Right atrium auricular region (tissue), 2 donors: ENCODE results near the gene CSKMT. TPM values are rescaled to one million over a fixed set of nuclear protein-coding genes. Genes with fewer than 3 reads are reported as not detected.
A peak's percentile ranks its signal among the peaks of the same experiment; 100 is the strongest.

Experiments
- DNase-seq: peaks from one replicate; pipeline ENCODE4 v3.0.0-alpha.2; 2019; ENCODE audit warnings: low spot score
- H3K27ac ChIP-seq, 2 donors: fragments of 200-600 bp; sonication (generic); 1 replicate in 1 of 2; 2 replicates in 1 of 2; pipeline ENCODE4 v1.5.1; 2016 to 2019
- H3K27me3 ChIP-seq, 2 donors: fragments of 200-600 bp; sonication (generic); one replicate each; pipeline versions ENCODE4 v1.5.1 to v1.6.0; 2017 to 2019
- H3K36me3 ChIP-seq: fragments of 200-600 bp; sonication (generic); one replicate; pipeline ENCODE4 v1.5.1; 2016
- H3K4me1 ChIP-seq, 2 donors: fragments of 200-600 bp; sonication (generic); one replicate each; pipeline versions ENCODE4 v1.5.1 to v1.6.0; 2017 to 2019
- H3K4me3 ChIP-seq, 2 donors: fragments of 200-600 bp; sonication (generic); 1 replicate in 1 of 2; 2 replicates in 1 of 2; pipeline ENCODE4 v1.5.1; 2017 to 2019; ENCODE audit warnings: mild to moderate bottlenecking in 1 of 2, moderate library complexity in 1 of 2
- H3K9me3 ChIP-seq, 2 donors: fragments of 200-600 bp; sonication (generic); one replicate each; pipeline ENCODE4 v1.5.1; 2019
- total RNA-seq, 2 donors: library from RNA; depleted of rRNA; stranded (reverse); fragments of >200 nt; gene quantifications; one replicate each; pipeline ENCODE4 v1.1.0, GENCODE V29; 2016
- TF ChIP-seq, protein P1 (sequence below), 2 donors: fragments of 200-600 bp; sonication (generic); IDR thresholded peaks; one replicate each; pipeline ENCODE4 v1.5.1; 2019; ENCODE audit warnings: antibody characterized with exemption in 2 of 2

Gene CSKMT
- total RNA-seq, 2 donors from 2014 or later, result 0.41 to 3.7 TPM

DNA sequence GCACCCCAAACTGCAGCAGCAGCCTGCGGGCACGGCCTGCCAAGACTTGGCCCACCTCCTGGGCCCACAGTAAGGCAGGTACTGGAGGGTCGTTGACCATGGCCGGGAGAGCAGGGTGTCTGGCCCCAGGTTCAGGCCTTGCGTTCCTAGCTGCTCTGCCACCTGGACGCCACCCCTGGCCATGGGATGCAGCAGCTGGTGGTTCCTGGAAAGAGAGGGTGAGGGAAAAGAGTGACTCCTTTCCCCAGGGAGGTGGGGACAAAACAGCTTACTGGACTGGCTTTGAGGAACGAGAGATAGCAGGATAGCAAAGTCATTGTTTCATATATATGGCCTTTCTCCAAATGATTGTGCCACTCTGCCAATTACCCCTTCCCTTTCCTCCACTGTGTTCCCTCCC is 40.3 kb downstream of the CSKMT start:
- no peak for DNase-seq
- TF ChIP-seq, protein P1, sequence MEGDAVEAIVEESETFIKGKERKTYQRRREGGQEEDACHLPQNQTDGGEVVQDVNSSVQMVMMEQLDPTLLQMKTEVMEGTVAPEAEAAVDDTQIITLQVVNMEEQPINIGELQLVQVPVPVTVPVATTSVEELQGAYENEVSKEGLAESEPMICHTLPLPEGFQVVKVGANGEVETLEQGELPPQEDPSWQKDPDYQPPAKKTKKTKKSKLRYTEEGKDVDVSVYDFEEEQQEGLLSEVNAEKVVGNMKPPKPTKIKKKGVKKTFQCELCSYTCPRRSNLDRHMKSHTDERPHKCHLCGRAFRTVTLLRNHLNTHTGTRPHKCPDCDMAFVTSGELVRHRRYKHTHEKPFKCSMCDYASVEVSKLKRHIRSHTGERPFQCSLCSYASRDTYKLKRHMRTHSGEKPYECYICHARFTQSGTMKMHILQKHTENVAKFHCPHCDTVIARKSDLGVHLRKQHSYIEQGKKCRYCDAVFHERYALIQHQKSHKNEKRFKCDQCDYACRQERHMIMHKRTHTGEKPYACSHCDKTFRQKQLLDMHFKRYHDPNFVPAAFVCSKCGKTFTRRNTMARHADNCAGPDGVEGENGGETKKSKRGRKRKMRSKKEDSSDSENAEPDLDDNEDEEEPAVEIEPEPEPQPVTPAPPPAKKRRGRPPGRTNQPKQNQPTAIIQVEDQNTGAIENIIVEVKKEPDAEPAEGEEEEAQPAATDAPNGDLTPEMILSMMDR (IDR thresholded peaks at IDR 0.05), result no peak
- Histone ChIP-seq H3K9me3 (no peaks in the 10 kb centered on the region), H3K27me3 (no peaks in the 10 kb centered on the region), H3K36me3 (peaks cover 10% of the 10 kb centered on the region), H3K4me3 (peak overlapping the region; percentile 69 to 84), H3K27ac (peak overlapping the region; percentile 68 to 96), H3K4me1 (peaks cover 0 to 36% of the 10 kb centered on the region in 2 donors)

- DNase-seq, result peak; percentile 96
- Histone ChIP-seq H3K27me3 (no peaks in the 10 kb centered on the region), H3K9me3 (no peaks in the 10 kb centered on the region), H3K27ac (peak overlapping the region; percentile 68 to 96), H3K4me1 (peaks cover 0 to 38% of the 10 kb centered on the region in 2 donors), H3K36me3 (peaks cover 14% of the 10 kb centered on the region), H3K4me3 (peak overlapping the region; percentile 69 to 84)
- TF ChIP-seq, protein P1 (IDR thresholded peaks at IDR 0.05), result no peak
Observed at GRCh38 chr11:62705880-62706849, 41.1 kb downstream of the CSKMT start.

- Histone ChIP-seq H3K4me1 (peaks cover 0 to 38% of the 10 kb centered on the region in 2 donors), H3K9me3 (no peaks in the 10 kb centered on the region), H3K27ac (peak overlapping the region; percentile 68 to 96), H3K4me3 (peak overlapping the region; percentile 69 to 84), H3K36me3 (peaks cover 14% of the 10 kb centered on the region), H3K27me3 (no peaks in the 10 kb centered on the region)
- DNase-seq, result no peak
- TF ChIP-seq, protein P1 (IDR thresholded peaks at IDR 0.05), result no peak
Observed at GRCh38 chr11:62706850-62707247, 41.7 kb downstream of the CSKMT start.

DNA sequence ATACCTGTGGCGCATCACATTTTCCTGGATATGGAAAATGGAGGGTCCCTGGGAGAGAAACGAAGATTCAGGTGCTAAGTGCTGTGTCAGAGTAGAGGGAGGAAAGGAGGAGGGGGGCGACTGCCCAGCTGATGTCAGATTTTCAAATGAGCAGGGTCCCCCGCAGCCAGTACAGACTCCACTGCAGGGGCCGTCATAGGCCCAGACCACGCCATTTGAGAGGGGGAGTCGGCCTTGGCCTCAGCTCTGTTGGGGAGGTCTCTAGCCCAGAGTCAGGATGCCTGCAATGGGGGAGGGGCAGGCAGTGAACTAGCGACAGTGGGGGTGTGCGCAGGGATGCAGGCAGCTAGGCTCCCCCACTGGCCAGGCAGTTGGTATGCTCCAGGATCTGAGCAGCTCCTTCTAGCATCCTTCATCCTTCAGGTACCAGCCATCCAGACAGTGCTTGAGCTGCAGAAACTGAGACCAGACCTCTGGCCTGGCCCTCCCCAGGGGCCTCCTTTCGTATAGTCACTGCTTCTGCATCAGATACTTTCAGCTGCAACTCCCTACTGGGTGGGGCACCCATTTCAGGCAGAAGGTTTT is 42.3 kb downstream of the CSKMT start, which contains the start of the genes BSCL2 and GNG3:
BSCL2 (minus strand) TSS at position 148 of the 585 bp plus-strand sequence. CDS start 229 bp downstream, outside the sequence.
GNG3 (plus strand) TSS at position 400 of the 585 bp plus-strand sequence. CDS start 620 bp downstream, outside the sequence.
- peaks cover 0 to 41% of the 10 kb centered on the region in 2 donors for H3K4me1 ChIP-seq
- DNase-seq, result no peak
- no peaks in the 10 kb centered on the region for H3K27me3 ChIP-seq
- TF ChIP-seq, protein P1 (IDR thresholded peaks at IDR 0.05), result no peak
- H3K36me3 ChIP-seq, result peaks cover 18% of the 10 kb centered on the region
- peak within 1 kb of the TSS; percentile 69 to 84 for H3K4me3 ChIP-seq
- peak within 1 kb of the TSS; percentile 93 to 98 for H3K27ac ChIP-seq
- no peaks in the 10 kb centered on the region for H3K9me3 ChIP-seq

DNA sequence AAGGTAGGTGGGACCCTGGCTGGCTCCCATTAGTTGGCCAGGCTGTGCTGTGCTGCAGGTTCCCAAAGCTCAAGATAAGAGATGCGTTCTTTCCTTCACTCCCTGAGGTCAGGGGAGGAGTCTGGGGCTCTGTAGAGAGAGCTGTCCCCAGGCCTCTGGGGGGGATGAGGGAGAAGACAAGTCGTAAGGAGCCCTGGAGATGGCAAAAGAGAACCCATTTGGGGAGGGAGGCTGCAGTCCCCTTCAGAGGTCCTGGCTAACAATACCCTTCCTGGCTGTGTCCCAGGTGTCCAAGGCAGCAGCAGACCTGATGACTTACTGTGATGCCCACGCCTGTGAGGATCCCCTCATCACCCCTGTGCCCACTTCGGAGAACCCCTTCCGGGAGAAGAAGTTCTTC is 43.3 kb downstream of the CSKMT start:
- Histone ChIP-seq H3K4me3 (peak overlapping the region in 1 of 2 donors; percentile 61), H3K36me3 (peaks cover 18% of the 10 kb centered on the region), H3K4me1 (peaks cover 0 to 51% of the 10 kb centered on the region in 2 donors), H3K27ac (peak overlapping the region; percentile 93 to 98), H3K9me3 (no peaks in the 10 kb centered on the region), H3K27me3 (no peaks in the 10 kb centered on the region)
- TF ChIP-seq, protein P1 (IDR thresholded peaks at IDR 0.05), result no peak
- DNase-seq, result no peak
